A549 (cell line): ENCODE results near the gene BRICD5. TPM values are rescaled to one million over a fixed set of nuclear protein-coding genes. Genes with fewer than 3 reads are reported as not detected.

ENCODE experiments used
- ATAC-seq, 2 experiments: fragments of 200-7000 bp in 1 of 2; fragments of >200 bp in 1 of 2; cut with Nextera tagmentation in 1 of 2; cut with Tn5 transposase in 1 of 2; 3 replicates each; pipeline versions ENCODE4 v1.8.0 to v1.9.1; 2018 to 2020; ENCODE audit warnings: mild to moderate bottlenecking in 1 of 2, moderate library complexity in 1 of 2
- CTCF ChIA-PET: fragments of 300-600 bp; sonication (Branson Sonifier 250); formaldehyde crosslinking; extraction: SDS; loops from one replicate; lab custom pipeline; 2021; ENCODE audit warnings: antibody characterized with exemption, inconsistent platforms; lab: Yijun Ruan, JAX
- POLR2A ChIA-PET: fragments of 350-600 bp; formaldehyde crosslinking; extraction: SDS; loops from one replicate; lab custom pipeline; 2021; ENCODE audit warnings: antibody characterized with exemption, inconsistent platforms; lab: Yijun Ruan, JAX
- DNase-seq, 2 experiments: peaks; one replicate each; pipeline versions ENCODE4 v3.0.0 to v3.0.0-alpha.2; 2011 to 2016; ENCODE audit warnings: low read depth in 1 of 2, low spot score in 1 of 2
- FAIRE-seq: peaks from 2 replicates; lab custom pipeline; 2011; peaks lifted over from hg19 to GRCh38; lab: Jason Lieb, UNC
- H3K27ac ChIP-seq, 2 experiments: fragments of >200 bp; sonication (Bioruptor Twin); formaldehyde crosslinking; 3 replicates each; pipeline ENCODE4 v1.5.1; 2016 to 2017
- H3K4me1 ChIP-seq: fragments of >200 bp; sonication (Bioruptor Twin); formaldehyde crosslinking; 3 replicates; pipeline ENCODE4 v1.6.1; 2016
- H3K4me2 ChIP-seq: fragments of >200 bp; sonication (Bioruptor Twin); formaldehyde crosslinking; 3 replicates; pipeline ENCODE4 v1.6.1; 2016
- H3K4me3 ChIP-seq: fragments of >200 bp; sonication (Bioruptor Twin); formaldehyde crosslinking; 3 replicates; pipeline ENCODE4 v1.5.1; 2016
- H3K9me3 ChIP-seq: fragments of >200 bp; sonication (Bioruptor Twin); formaldehyde crosslinking; 3 replicates; pipeline ENCODE4 v1.6.1; 2016
- CBX2 ChIP-seq: fragments of 200-600 bp; sonication (generic); IDR thresholded peaks from 2 replicates; pipeline ENCODE4 v1.6.1; 2016; ENCODE audit warnings: low read depth, mild to moderate bottlenecking, borderline replicate concordance
- CHD4 ChIP-seq: fragments of 200-600 bp; sonication (generic); IDR thresholded peaks from 2 replicates; pipeline ENCODE4 v1.6.1; 2016; ENCODE audit warnings: antibody characterized with exemption, mild to moderate bottlenecking, borderline replicate concordance
- EHF ChIP-seq: fragments of 250-450 bp; sonication (Bioruptor Pico); IDR thresholded peaks from 2 replicates; pipeline ENCODE4 v1.5.0; 2020; ENCODE audit warnings: mild to moderate bottlenecking
- EHMT2 ChIP-seq: fragments of 200-600 bp; sonication (generic); IDR thresholded peaks from 2 replicates; pipeline ENCODE4 v1.6.1; 2016; ENCODE audit warnings: antibody characterized with exemption, low read depth, mild to moderate bottlenecking, moderate library complexity
- EP300 ChIP-seq, 2 experiments: fragments of >200 bp; sonication (Bioruptor Twin); formaldehyde crosslinking; IDR thresholded peaks; 2 replicates in 1 of 2; 3 replicates in 1 of 2; pipeline ENCODE4 v1.6.1; 2016 to 2017
- FOSB ChIP-seq: fragments of 250-450 bp; sonication (Bioruptor Pico); IDR thresholded peaks from 2 replicates; pipeline ENCODE4 v1.5.0; 2020; ENCODE audit warnings: mild to moderate bottlenecking, moderate library complexity
- FOSL2 ChIP-seq, 2 experiments: fragments of 450-650 bp in 1 of 2; fragments of >200 bp in 1 of 2; sonication (Bioruptor Twin) in 1 of 2; formaldehyde crosslinking; IDR thresholded peaks; 2 replicates each; pipeline versions ENCODE4 v1.5.0 to v1.6.1; 2016 to 2020; ENCODE audit warnings: mild to moderate bottlenecking in 1 of 2, moderate library complexity in 1 of 2
- FOXS1 ChIP-seq: fragments of 250-450 bp; sonication (Bioruptor Pico); IDR thresholded peaks from 2 replicates; pipeline ENCODE4 v1.5.0; 2020; ENCODE audit warnings: mild to moderate bottlenecking, moderate library complexity
- GATA3 ChIP-seq: IDR thresholded peaks from 2 replicates; pipeline ENCODE4 v1.6.1; 2012; ENCODE audit warnings: borderline replicate concordance
- HEYL ChIP-seq: fragments of 250-450 bp; sonication (Bioruptor Pico); IDR thresholded peaks from 2 replicates; pipeline ENCODE4 v1.8.0; 2021; ENCODE audit warnings: mild to moderate bottlenecking, moderate library complexity
- HOXB13 ChIP-seq: fragments of 250-450 bp; sonication (Bioruptor Pico); IDR thresholded peaks from 2 replicates; pipeline ENCODE4 v1.5.0; 2020; ENCODE audit warnings: low read depth, mild to moderate bottlenecking, moderate library complexity
- JUN ChIP-seq, 2 experiments: fragments of >200 bp; sonication (Bioruptor Twin); formaldehyde crosslinking; IDR thresholded peaks; 2 replicates in 1 of 2; 3 replicates in 1 of 2; pipeline ENCODE4 v1.6.1; 2016 to 2017
- KDM1A ChIP-seq: fragments of 200-600 bp; sonication (generic); IDR thresholded peaks from 2 replicates; pipeline ENCODE4 v1.6.1; 2016; ENCODE audit warnings: low read depth, mild to moderate bottlenecking
- KDM5A ChIP-seq: fragments of 200-600 bp; sonication (generic); IDR thresholded peaks from 2 replicates; pipeline ENCODE4 v1.6.1; 2016; ENCODE audit warnings: antibody characterized with exemption, mild to moderate bottlenecking
- MAFK ChIP-seq: fragments of 450-650 bp; IDR thresholded peaks from 2 replicates; pipeline ENCODE4 v1.6.1; 2014; ENCODE audit not compliant: partially characterized antibody
- MAZ ChIP-seq: fragments of 150-350 bp; IDR thresholded peaks from 2 replicates; pipeline ENCODE4 v1.6.1; 2014; ENCODE audit warnings: antibody characterized with exemption, low read depth, low read length, borderline replicate concordance
- MYC ChIP-seq: IDR thresholded peaks from 2 replicates; pipeline ENCODE4 v1.6.1; 2012; ENCODE audit warnings: mild to moderate bottlenecking, inconsistent platforms, low read length, improper control_type of control experiment, borderline replicate concordance
- NPAS2 ChIP-seq: fragments of 250-450 bp; sonication (Bioruptor Pico); IDR thresholded peaks from 2 replicates; pipeline ENCODE4 v1.8.0; 2022; ENCODE audit warnings: mild to moderate bottlenecking, moderate library complexity, borderline replicate concordance
- PHF8 ChIP-seq: fragments of 200-600 bp; sonication (generic); IDR thresholded peaks from 2 replicates; pipeline ENCODE4 v1.6.1; 2016; ENCODE audit warnings: low read depth, mild to moderate bottlenecking, antibody characterized with exemption, moderate library complexity, borderline replicate concordance
- POLR2AphosphoS2 ChIP-seq: conservative IDR thresholded peaks from 2 replicates; pipeline ENCODE4 v1.6.1; 2012; ENCODE audit warnings: low read length, improper control_type of control experiment, inconsistent platforms
- RCOR1 ChIP-seq: fragments of 150-350 bp; IDR thresholded peaks from 2 replicates; pipeline ENCODE4 v1.6.1; 2014; ENCODE audit warnings: antibody characterized with exemption, low read length, low read depth
- TFCP2L1 ChIP-seq: fragments of 250-450 bp; sonication (Bioruptor Pico); IDR thresholded peaks from 2 replicates; pipeline ENCODE4 v1.5.0; 2021; ENCODE audit warnings: mild to moderate bottlenecking
- TP53 ChIP-seq: fragments of 250-450 bp; sonication (Bioruptor Pico); IDR thresholded peaks from 2 replicates; pipeline ENCODE4 v1.5.0; 2021; ENCODE audit warnings: mild to moderate bottlenecking, moderate library complexity
- ZNF302 ChIP-seq: fragments of 250-450 bp; sonication (Bioruptor Pico); IDR thresholded peaks from 2 replicates; pipeline ENCODE4 v1.9.0; 2021; ENCODE audit warnings: inconsistent platforms, mild to moderate bottlenecking, moderate library complexity
- WGBS: methylation state at CpG from one replicate; pipeline ENCODE4 v1.1.6; 2017; ENCODE audit errors: missing lambda C conversion rate; 5-methylcytosine and 5-hydroxymethylcytosine counted together
- polyA plus RNA-seq, 4 experiments: library from polyadenylated mRNA; depleted of rRNA in 3 of 4; stranded (reverse); fragments of >200 nt; fragmentation: RNase III in 1 of 4; extraction: RNeasy Plus Mini Kit Qiagen cat#74134 plus additional on column Dnase treatment in 1 of 4; gene quantifications; 2 replicates in 3 of 4; 3 replicates in 1 of 4; pipeline ENCODE4 v1.2.3, GENCODE V29; 2011 to 2017
- TF ChIP-seq, protein P1 (sequence below): fragments of >200 bp; sonication (Bioruptor Twin); formaldehyde crosslinking; IDR thresholded peaks from 2 replicates; pipeline ENCODE4 v1.6.1; 2016
- TF ChIP-seq, protein P2 (sequence below): fragments of >200 bp; sonication (Bioruptor Twin); formaldehyde crosslinking; IDR thresholded peaks from 3 replicates; pipeline ENCODE4 v1.6.1; 2016
- TF ChIP-seq, protein P3 (sequence below): fragments of 250-450 bp; sonication (Bioruptor Pico); IDR thresholded peaks from 2 replicates; pipeline ENCODE4 v1.5.0; 2020; ENCODE audit warnings: low read depth, mild to moderate bottlenecking, moderate library complexity

BRICD5 gene
- polyA plus RNA-seq, 2 of the 4 experiments (the other 2 are of a cell fraction) = 2.0 to 9.1 TPM

DNA sequence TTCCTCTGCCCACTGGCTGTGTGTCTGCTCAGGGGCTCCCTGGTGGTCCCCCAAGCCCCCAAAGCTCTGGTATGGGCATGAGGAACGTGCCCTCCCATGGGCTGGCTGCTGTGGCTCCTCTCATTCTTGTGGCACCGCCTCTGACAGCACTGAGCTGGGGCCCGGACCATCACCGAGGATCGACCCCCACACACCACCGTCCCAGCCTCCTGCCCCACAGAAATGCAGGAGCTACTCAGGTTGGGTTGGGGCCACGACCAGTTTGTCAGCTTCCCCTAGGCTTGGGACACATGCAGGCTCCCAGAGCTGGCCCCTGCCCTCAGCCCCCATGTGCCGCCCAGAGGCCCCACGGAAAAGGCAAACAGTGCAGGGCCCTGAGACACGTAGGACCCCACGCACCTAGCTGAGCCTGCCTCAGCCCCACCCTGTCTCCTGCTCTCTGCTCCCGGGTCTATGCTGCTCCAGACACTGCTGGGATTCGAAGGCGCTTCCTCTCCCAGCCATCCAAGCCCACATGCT lies 11.0 kb downstream of the BRICD5 start (continued):
- no peak for TF ChIP-seq FOXS1

DNA sequence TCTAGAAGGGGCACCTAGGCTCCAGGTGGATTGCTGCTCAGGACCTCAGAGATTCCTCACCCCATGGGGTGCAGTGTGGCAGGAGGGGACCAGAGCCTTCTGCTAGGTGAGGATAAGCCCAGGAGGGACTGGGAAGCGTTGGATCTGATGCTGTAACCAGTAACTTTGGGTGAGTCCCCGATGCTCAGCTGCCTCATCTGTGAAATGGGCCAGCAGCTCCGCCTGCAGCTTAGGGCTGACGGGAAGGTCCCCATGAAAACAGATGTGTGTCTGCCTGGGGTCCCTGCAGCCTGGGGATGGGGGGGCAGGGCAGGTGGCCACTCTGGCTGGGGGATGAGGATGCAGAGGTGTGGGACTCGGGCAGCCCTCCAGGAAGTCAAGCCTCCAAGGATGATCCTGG lies 11.6 kb downstream of the BRICD5 start:
- Histone ChIP-seq H3K4me1 (peaks cover 17% of the 10 kb centered on the region), H3K9me3 (no peaks in the 10 kb centered on the region), H3K4me3 (no peak overlapping the region), H3K27ac (no peak overlapping the region), H3K4me2 (no peak overlapping the region)
- WGBS = 86% methylated on average over 1 of the region's 5 CpGs
- POLR2A ChIA-PET = interaction anchor here (1.0 to 1.8 kb wide), 2 partner anchors 44 to 52 kb away, joined by 3 to 4 read pairs; partner anchors contain the start of genes ECI1 and TRAF7
- FAIRE-seq = no peak
- CTCF ChIA-PET = interaction anchor here (1.1 to 1.2 kb wide), 3 partner anchors 10 to 262 kb away, joined by 3 read pairs; no protein-coding TSS in a partner anchor
- DNase-seq = no peak
- ATAC-seq = no peak
- TF ChIP-seq HOXB13 (CRISPR knock-in tag) = no peak
- no peak for TF ChIP-seq ZNF302 (CRISPR knock-in tag)

DNA sequence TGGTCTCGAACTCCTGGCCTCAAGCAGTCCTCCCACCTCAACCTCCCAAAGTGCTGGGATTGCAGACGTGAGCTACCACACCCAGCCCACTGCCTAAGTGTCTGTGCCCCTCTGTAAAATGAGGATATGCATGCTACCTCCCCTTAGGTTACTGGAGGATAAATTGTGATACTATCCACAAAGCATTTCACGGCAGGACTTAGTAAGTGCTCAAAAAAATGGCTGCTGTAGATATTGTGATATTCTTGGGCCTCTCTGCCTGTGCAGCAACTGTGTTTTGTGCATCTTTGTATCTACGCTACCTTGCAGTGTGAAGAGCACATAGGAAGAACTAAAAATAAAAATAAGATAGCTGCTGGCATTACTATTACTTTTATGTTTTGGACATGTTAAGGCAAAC lies 12.4 kb downstream of the BRICD5 start:
- 0 out of 6 replicates have a peak overlapping the region, but pooled peaks of 1 of the 2 experiments have one; percentile 6 for H3K27ac ChIP-seq
- TF ChIP-seq KDM1A (no peak), FOSL2 (IDR thresholded peaks at IDR 0.05) (no peak), FOSL2 (CRISPR knock-in tag; IDR thresholded peaks at IDR 0.05) (no peak), KDM5A (no peak), JUN (IDR thresholded peaks at IDR 0.05) (no peak), EHMT2 (no peak), EHF (CRISPR knock-in tag) (no peak), EP300 (IDR thresholded peaks at IDR 0.05) (no peak), FOSB (CRISPR knock-in tag) (no peak), TP53 (CRISPR knock-in tag) (no peak), RCOR1 (no peak), ZNF302 (CRISPR knock-in tag) (no peak), FOXS1 (no peak), TFCP2L1 (CRISPR knock-in tag) (no peak), MYC (no peak), PHF8 (no peak), HOXB13 (CRISPR knock-in tag) (no peak), HEYL (CRISPR knock-in tag) (no peak), CBX2 (no peak)
- TF ChIP-seq, protein P1, sequence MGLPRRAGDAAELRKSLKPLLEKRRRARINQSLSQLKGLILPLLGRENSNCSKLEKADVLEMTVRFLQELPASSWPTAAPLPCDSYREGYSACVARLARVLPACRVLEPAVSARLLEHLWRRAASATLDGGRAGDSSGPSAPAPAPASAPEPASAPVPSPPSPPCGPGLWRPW = no peak
- TF ChIP-seq, protein P2, sequence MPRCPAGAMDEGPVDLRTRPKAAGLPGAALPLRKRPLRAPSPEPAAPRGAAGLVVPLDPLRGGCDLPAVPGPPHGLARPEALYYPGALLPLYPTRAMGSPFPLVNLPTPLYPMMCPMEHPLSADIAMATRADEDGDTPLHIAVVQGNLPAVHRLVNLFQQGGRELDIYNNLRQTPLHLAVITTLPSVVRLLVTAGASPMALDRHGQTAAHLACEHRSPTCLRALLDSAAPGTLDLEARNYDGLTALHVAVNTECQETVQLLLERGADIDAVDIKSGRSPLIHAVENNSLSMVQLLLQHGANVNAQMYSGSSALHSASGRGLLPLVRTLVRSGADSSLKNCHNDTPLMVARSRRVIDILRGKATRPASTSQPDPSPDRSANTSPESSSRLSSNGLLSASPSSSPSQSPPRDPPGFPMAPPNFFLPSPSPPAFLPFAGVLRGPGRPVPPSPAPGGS = no peak
- WGBS = 72% methylated on average over 4 of the region's 4 CpGs
- POLR2A ChIA-PET = interaction anchor here (1.0 to 1.5 kb wide), 2 partner anchors 43 to 53 kb away, joined by 3 read pairs; partner anchors contain the start of genes ECI1 and TRAF7
- FAIRE-seq (no peak), ATAC-seq (no peak), DNase-seq (no peak)
- no peak overlapping the region for H3K4me2 ChIP-seq
- H3K9me3 ChIP-seq = no peaks in the 10 kb centered on the region
- no peak overlapping the region for H3K4me3 ChIP-seq
- H3K4me1 ChIP-seq = peaks cover 18% of the 10 kb centered on the region
- CTCF ChIA-PET = interaction anchor here (5.0 kb wide), 1 partner anchor 53 kb away, joined by 33 read pairs; the partner anchor contains the start of gene ECI1

DNA sequence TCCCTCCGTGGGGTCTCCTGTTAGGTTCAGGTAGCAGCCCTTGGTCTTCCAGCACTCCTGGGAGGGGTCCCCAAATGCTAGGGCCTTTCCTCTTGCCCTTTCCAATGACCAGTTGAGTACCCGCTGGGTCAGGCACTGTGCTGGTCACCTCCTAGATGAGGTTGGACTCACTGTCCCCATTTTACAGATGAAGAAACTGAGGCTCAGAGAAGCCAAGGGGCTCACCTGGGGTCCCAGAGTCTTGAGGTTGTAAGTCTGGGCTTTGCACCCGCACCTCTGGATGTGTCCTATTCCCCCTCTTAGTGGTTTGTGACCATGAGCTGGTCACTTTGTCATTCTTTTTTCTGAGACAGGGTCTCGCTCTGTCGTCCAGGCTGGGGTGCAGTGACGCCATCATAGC lies 12.9 kb downstream of the BRICD5 start:
- DNase-seq = no peak
- CTCF ChIA-PET = interaction anchor here (1.3 to 5.0 kb wide), 2 partner anchors 20 to 54 kb away, joined by 4 to 33 read pairs; partner anchors contain the start of gene ECI1
- no peak for ATAC-seq

More for the DNA sequence above, 12.9 kb downstream of the BRICD5 start:
- FAIRE-seq = no peak
- H3K27ac ChIP-seq = no peak overlapping the region
- POLR2A ChIA-PET = interaction anchor here (1.5 kb wide), 1 partner anchor 42 kb away, joined by 3 read pairs; the partner anchor contains the start of gene TRAF7
- H3K4me2 ChIP-seq = no peak overlapping the region
- 72% methylated on average over 6 of the region's 6 CpGs for WGBS
- no peaks in the 10 kb centered on the region for H3K9me3 ChIP-seq
- H3K4me3 ChIP-seq = no peak overlapping the region
- TF ChIP-seq HOXB13 (CRISPR knock-in tag) (no peak), JUN (IDR thresholded peaks at IDR 0.05) (no peak), NPAS2 (CRISPR knock-in tag) (no peak), MYC (no peak), CHD4 (no peak), MAFK (no peak), GATA3 (no peak), POLR2AphosphoS2 (no peak), FOSB (CRISPR knock-in tag) (no peak), MAZ (no peak)
- TF ChIP-seq, protein P1 = no peak
- TF ChIP-seq, protein P3, sequence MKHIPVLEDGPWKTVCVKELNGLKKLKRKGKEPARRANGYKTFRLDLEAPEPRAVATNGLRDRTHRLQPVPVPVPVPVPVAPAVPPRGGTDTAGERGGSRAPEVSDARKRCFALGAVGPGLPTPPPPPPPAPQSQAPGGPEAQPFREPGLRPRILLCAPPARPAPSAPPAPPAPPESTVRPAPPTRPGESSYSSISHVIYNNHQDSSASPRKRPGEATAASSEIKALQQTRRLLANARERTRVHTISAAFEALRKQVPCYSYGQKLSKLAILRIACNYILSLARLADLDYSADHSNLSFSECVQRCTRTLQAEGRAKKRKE (CRISPR knock-in tag) = no peak
- H3K4me1 ChIP-seq = peaks cover 18% of the 10 kb centered on the region
